Measurements from ENCODE around the gene FGF21.

DNA sequence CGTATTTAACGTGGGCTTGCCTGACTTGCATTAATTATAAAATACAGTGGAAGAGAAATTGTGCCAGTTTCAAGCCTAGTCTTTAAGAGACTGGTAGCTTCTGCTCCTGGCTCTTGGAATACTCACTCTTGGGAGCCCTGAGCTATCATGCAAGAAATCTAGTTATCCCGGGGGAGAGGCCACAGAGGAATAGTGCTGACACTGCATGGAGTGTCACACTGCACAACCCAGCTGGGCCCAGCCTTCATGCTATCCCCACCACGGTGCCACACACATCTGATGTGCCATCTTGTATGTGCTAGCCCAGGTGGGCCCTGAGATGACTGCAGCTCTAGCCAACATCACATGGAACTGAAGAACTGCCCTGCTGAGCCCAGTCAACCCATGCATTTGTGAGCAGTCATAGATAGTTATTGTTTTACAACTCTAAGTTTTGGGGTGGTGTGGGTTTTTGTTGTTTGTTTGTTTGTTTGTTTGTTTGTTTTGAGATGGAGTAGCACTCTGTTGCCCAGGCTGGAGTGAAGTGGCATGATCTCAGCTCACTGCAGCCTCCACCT lies 44.1 kb upstream of the FGF21 start:
- TF ChIP-seq, protein P1, sequence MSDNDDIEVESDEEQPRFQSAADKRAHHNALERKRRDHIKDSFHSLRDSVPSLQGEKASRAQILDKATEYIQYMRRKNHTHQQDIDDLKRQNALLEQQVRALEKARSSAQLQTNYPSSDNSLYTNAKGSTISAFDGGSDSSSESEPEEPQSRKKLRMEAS (IDR thresholded peaks at IDR 0.05; ENCODE audit: low read depth, low read length): no peak
- TF ChIP-seq, protein P2, sequence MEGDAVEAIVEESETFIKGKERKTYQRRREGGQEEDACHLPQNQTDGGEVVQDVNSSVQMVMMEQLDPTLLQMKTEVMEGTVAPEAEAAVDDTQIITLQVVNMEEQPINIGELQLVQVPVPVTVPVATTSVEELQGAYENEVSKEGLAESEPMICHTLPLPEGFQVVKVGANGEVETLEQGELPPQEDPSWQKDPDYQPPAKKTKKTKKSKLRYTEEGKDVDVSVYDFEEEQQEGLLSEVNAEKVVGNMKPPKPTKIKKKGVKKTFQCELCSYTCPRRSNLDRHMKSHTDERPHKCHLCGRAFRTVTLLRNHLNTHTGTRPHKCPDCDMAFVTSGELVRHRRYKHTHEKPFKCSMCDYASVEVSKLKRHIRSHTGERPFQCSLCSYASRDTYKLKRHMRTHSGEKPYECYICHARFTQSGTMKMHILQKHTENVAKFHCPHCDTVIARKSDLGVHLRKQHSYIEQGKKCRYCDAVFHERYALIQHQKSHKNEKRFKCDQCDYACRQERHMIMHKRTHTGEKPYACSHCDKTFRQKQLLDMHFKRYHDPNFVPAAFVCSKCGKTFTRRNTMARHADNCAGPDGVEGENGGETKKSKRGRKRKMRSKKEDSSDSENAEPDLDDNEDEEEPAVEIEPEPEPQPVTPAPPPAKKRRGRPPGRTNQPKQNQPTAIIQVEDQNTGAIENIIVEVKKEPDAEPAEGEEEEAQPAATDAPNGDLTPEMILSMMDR (IDR thresholded peaks at IDR 0.05; ENCODE audit: low read depth, low read length): no peak
- TF ChIP-seq POLR2A (IDR thresholded peaks at IDR 0.05; ENCODE audit: extremely low read depth, insufficient read length): no peak
